PFSK-1 (cell line): ENCODE data around the gene HS1BP3.

Experiments
- FOXP2 ChIP-seq: optimal IDR thresholded peaks from 2 replicates; pipeline ENCODE3; 2011; ENCODE audit warnings: borderline replicate concordance, control low read depth, inconsistent platforms; ENCODE audit not compliant: insufficient read depth; ENCODE audit errors: extremely low read length, extremely low read depth
- POLR2AphosphoS5 ChIP-seq: IDR thresholded peaks from 2 replicates; pipeline ENCODE4 v1.6.1; 2012; ENCODE audit warnings: low read depth, mild to moderate bottlenecking, control low read depth, low read length, moderate library complexity
- REST ChIP-seq, 2 experiments: IDR thresholded peaks; 2 replicates each; pipeline versions ENCODE4 v1.6.1 to v1.8.0; 2011 to 2012; ENCODE audit warnings: low read depth in 2 of 2, low read length in 2 of 2, control low read depth in 1 of 2, inconsistent platforms in 1 of 2, mild to moderate bottlenecking in 1 of 2, moderate library complexity in 1 of 2; ENCODE audit not compliant: insufficient read depth in 1 of 2
- SIN3A ChIP-seq: IDR thresholded peaks from 2 replicates; pipeline ENCODE4 v1.6.1; 2012; ENCODE audit warnings: mild to moderate bottlenecking, low read length, moderate library complexity, borderline replicate concordance; ENCODE audit not compliant: insufficient read depth
- TAF1 ChIP-seq: IDR thresholded peaks from 2 replicates; pipeline ENCODE4 v1.6.1; 2012; ENCODE audit warnings: low read length, control low read depth, borderline replicate concordance; ENCODE audit not compliant: insufficient read depth

The HS1BP3 gene

GRCh38 chr2:20578895-20579825 lies 71.7 kb downstream of the HS1BP3 start:
- TF ChIP-seq FOXP2 (peak; percentile 80), REST (IDR thresholded peaks at IDR 0.05; ENCODE audit: insufficient read depth in 1 of 2, low read depth in 2 of 2, low read length in 2 of 2) (peak in 1 of 2 experiments; percentile 65; a peak in 1 of 4 replicates), TAF1 (peak; percentile 31; the same call in 1 of the 2 replicates), POLR2AphosphoS5 (no peak), SIN3A (peak; percentile 69; the same call in 1 of the 2 replicates)

GRCh38 chr2:20578266-20578894 lies 72.5 kb downstream of the HS1BP3 start:
- TF ChIP-seq FOXP2 (no peak), REST (IDR thresholded peaks at IDR 0.05; ENCODE audit: insufficient read depth in 1 of 2, low read depth in 2 of 2, low read length in 2 of 2) (no peak), TAF1 (no peak), SIN3A (no peak), POLR2AphosphoS5 (no peak)

GRCh38 chr2:20577495-20578235 lies 73.2 kb downstream of the HS1BP3 start:
- no peak for TF ChIP-seq FOXP2
- TF ChIP-seq TAF1 = no peak
- no peak for TF ChIP-seq POLR2AphosphoS5
- no peak for TF ChIP-seq SIN3A
- no peak for TF ChIP-seq REST (IDR thresholded peaks at IDR 0.05; ENCODE audit: insufficient read depth in 1 of 2, low read depth in 2 of 2, low read length in 2 of 2)

- TF ChIP-seq SIN3A (no peak), TAF1 (no peak), POLR2AphosphoS5 (no peak), REST (IDR thresholded peaks at IDR 0.05; ENCODE audit: insufficient read depth in 1 of 2, low read depth in 2 of 2, low read length in 2 of 2) (no peak), FOXP2 (no peak)
Measured at GRCh38 chr2:20576598-20577115, 74.2 kb downstream of the HS1BP3 start.
